Stimulated activated CD4-positive, alpha-beta T cell treated with anti-CD3 and anti-CD28 coated beads, Interleukin-1b, Interleukin-23, amount 100 ng/mL, for 4 hours (primary cell): Measurements from ENCODE around the gene C1orf226.

Experiments used
- DNase-seq, 2 donors: peaks; one replicate each; pipeline ENCODE4 v3.0.0-alpha.2; 2020; ENCODE audit warnings: low read depth in 2 of 2

The C1orf226 gene

DNA sequence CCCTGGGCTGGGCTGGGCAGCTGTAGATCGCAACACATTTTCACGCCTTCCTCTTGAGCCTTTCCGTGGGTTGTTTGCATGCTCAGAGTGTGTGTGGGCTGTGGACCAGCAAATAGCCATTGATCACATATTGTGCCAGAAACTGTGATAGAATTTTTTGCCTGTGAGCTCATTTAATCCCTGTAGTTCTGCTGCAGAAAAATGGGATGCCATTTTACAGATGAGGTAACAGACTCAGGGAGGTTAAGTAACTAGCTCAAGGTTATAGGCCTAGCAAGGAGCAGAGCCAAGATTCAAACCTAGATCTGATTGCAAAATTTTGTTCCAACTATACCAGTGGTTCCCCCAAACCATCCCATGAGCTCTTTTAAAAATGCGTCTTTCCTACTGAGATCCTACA lies 15.4 kb upstream of the C1orf226 start:
- DNase-seq, result no peak

GRCh38 chr1:162366671-162367070 lies 14.9 kb upstream of the C1orf226 start:
- no peak for DNase-seq

- no peak for DNase-seq
Observed at GRCh38 chr1:162367073-162367472, 14.5 kb upstream of the C1orf226 start.

DNA sequence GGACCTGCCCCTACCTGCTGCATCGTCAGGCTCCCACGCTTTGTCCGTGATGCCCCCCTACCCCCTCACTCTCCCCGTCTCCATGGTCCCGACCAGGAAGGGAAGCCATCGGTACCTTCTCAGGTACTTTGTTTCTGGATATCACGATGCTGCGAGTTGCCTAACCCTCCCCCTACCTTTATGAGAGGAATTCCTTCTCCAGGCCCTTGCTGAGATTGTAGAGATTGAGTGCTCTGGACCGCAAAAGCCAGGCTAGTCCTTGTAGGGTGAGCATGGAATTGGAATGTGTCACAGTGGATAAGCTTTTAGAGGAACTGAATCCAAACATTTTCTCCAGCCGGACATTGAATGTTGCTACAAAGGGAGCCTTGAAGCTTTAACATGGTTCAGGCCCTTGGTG lies 13.8 kb upstream of the C1orf226 start:
- DNase-seq, result no peak

- no peak for DNase-seq
Observed at GRCh38 chr1:162368451-162368850, 13.1 kb upstream of the C1orf226 start.

DNA sequence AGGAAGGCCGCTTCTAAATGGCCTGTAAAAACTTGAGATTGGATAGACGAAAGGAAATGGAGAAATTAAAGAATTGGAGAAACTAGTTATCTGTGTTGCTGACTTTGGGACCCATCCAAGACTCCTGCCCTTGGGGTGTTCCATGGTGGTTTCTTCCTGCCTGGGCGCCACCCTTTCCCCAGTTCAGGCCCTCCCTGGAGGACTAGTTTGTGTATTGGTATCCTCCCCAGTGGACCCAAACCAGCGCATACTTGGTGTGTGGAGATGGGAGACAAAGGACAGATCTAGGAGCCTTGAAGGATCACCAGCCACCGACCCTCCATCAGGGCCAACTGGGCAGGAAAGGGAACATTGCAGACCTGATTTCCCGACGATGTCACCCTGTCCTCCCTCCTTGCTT lies 12.0 kb upstream of the C1orf226 start:
- DNase-seq, result no peak

- DNase-seq, result no peak
Observed at GRCh38 chr1:162370161-162370560, 11.4 kb upstream of the C1orf226 start.

DNA sequence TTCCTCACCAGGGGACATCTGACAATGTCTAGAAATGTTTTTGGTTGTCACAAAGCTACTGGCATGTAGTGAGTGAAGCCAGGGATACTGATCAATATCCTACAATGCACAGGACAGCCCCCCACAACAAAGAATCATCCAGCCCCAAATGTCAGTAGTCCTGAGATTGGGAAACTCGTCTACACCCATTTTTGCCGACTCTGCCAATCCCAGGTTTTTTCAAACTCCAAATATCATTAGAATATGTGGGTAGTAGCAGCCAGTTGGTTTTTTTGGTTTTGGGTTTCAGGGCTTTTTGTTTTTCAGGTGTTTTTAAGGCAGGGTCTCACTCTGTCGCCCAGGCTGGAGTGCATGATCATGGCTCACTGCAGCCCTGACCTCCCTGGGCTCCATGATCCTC lies 10.8 kb upstream of the C1orf226 start:
- no peak for DNase-seq

DNA sequence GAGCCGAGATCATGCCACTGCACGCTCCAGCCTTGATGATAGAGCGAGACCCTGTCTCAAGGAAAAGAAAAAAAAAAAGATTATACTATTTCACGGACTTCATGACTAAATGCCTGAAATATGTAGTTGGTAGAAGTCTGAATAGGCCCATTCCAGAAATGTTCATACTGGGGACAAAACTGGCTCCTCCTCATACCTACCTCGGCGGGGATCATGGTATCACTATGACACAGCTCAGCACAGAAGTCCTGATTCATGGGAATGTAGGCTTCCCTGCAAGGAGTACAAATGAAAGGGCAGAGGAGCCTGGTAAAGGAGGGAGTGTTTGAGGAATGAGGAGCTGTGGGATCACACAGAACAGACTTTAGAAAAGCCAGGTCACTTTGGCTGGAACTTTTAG lies 9.9 kb upstream of the C1orf226 start:
- DNase-seq, result no peak

DNA sequence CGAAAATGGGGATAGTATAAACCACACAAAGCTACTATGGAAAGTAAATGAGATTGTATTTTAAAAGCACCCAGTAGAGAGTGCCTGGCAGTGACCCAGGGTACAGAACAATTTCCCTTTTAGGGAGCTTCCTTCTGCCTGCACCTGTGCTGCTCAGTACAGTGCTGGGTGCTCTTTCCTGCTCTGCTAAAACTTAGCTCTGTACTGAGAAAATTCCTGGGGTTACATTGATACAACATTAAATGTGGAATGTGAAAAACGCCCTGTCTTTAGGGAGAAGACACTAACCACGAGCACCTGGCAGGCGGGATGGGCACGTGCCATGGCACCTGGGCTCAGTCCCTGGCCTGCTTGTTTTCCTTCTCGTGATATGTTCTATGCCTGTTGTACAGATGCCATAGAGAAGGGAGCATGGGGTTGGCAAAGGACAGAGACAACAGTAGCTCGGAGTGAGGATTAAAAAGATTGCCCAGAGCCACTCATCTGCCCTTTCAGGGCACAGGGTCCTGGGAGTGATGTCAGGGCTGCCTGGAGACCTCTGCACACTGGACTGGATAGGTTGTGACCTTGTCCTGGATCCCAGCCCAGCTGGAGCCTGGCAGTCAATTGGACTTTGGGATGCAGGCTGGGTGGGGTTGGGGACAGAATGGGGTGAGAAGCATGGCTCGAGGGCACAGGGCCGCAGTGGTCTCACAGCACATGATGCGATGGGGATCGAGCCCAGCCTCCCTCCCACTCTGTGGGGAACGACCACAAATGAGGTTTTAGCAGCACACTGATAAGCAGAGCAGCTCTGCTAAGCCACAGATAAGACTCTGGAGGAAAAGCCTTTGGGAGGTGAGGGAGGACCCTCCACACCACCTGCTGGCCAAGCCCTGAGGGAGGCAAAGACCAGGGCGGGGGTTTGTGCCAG lies 9.1 kb upstream of the C1orf226 start:
- no peak for DNase-seq

DNA sequence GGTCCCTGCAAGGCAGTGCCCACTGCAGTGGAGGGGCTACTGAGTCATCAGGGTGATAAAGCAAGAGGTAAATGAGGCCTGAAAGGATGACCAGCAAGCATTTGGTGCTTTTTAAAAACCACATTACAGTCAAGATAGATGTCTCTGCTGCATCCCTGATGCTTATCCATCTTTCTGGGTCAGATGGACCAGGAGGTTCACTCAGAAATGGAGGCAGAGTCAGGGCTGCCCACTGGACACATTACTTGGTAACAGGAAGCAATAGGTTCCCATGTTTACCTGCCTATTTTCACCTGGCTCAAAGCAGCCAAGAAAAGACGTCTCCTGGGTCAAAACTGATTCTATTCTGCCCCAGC lies 8.5 kb upstream of the C1orf226 start:
- DNase-seq, result no peak

DNA sequence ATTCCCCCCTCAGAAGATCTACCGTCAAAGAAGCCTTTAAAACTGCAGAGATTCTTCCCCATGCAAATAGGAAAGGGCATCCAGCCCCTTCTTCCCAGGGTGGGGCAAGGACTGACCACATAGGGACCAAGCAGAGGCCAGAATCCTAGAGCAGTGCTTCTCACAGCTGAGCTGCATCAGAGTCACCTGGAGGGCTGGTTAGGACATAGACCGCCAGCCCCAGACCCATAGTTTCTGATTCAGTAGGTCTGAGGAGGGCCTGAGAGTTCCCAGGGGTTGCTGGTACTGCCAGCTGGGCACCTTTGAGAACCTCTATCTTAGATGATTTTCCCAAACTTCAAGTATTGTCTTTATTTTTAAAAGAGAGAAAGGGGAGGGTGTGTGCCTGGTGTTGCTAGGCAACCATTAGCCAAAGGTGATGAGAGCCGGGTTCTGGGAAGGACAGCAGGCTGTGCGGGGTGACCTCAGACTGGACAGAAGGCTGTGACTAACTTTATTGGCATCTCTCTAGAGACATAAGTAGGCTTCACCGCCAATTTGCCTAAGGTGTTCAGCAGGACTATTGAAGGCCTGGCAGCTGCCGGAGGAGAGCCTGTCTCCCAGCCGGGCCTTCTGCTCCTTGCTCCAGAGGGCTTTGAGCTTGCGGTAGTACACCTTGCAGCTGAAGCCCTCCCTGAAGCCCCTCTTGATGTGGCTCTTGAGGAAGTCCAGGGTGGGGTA lies 7.8 kb upstream of the C1orf226 start:
- no peak for DNase-seq

- no peak for DNase-seq
Observed at GRCh38 chr1:162374406-162374805, 7.1 kb upstream of the C1orf226 start.

DNA sequence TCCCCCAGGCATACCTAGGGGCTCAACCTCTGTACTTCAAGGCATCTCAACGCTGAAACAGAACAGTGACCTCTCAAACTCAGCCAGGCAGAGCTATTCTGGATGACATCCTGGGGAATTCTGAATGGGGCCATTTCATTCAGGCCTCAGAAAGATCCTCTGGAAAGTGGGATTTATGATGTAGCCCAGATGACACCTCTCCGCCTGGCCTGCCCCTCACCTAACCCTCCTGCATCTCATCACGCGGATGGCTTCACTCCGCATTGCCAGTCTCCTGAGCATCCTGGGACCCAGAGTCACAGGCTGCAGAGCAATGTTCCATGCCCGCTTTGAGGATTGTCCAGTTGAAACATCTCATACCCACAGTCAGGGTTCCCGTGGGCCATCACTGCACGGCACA lies 6.1 kb upstream of the C1orf226 start:
- DNase-seq, result no peak

- no peak for DNase-seq
Observed at GRCh38 chr1:162376691-162377090, 4.8 kb upstream of the C1orf226 start, which contains the start of gene SPATA46. TSS of gene SPATA46 (minus strand) at chr1:162376854. CDS start at chr1:162376790, 64 bp downstream.

- DNase-seq, result no peak
Observed at GRCh38 chr1:162380061-162380846, 1.3 kb upstream of the C1orf226 start.

GRCh38 chr1:162381941-162382750 lies 618 bp downstream of the C1orf226 start:
- no peak for DNase-seq

DNA sequence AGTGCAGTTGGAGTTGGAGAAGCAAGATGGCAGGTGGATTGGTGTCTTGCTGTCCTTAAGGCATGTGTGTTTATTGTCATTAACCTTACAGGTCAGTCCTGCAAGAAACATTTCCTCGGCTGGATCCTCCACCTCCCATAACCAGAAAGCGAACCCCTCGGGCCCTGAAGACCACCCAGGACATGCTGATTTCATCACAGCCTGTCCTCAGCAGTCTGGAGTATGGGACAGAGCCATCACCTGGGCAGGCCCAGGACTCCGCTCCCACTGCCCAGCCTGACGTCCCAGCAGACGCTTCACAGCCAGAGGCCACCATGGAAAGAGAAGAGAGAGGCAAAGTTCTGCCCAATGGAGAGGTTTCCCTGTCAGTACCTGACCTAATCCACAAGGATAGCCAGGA lies 1.6 kb downstream of the C1orf226 start:
- DNase-seq, result no peak

DNA sequence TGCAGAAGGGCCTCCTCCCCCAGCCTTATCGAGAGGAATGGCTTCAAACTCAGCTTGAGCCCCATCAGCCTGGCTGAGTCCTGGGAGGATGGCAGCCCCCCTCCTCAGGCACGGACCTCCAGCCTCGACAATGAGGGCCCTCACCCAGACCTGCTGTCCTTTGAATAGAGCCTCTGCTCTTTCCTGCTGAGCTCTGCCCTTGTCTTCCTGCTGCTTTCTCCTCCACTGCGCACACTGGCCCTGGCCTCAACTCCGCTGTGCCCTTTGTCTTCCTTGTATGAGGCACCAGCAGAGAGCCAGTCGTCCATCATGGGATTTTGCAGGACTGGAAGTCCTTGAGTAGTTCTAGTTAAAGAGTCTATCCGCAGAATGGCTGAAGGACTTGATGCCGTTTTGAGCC lies 2.0 kb downstream of the C1orf226 start:
- no peak for DNase-seq

DNA sequence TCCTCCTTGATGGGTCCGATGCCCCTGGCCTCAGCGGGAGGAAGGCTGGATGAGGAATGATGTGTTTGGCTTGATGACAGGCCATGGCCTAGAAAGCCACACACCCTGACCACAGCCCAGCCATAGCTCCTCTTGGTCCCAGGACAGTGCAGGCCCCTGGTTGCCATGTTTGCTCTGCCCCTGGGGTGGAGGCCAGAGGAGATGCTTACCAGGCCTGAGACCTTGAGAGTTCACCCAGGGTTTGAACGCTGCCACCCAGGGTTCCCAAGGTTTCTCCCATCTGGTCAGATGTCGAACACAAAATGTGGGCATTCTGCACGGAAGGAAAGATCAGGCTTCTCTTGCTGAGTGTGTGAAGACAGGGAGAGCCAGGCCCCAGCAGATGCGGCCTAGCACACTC lies 2.6 kb downstream of the C1orf226 start:
- DNase-seq, result no peak

GRCh38 chr1:162384601-162385279 lies 3.2 kb downstream of the C1orf226 start:
- DNase-seq, result no peak
